Spleen (tissue), 7 donors: ENCODE results near the gene MYO10.
A peak's percentile ranks its signal among the peaks of the same experiment; 100 is the strongest.

Experiments
- POLR2A ChIP-seq, 3 donors: fragments of 450-650 bp; IDR thresholded peaks; one replicate each; pipeline ENCODE4 v1.5.1; 2017; ENCODE audit warnings: antibody characterized with exemption in 3 of 3, mild to moderate bottlenecking in 1 of 3
- POLR2AphosphoS5 ChIP-seq, 3 donors: sonication (generic); formaldehyde crosslinking; IDR thresholded peaks; one replicate each; pipeline ENCODE4 v1.5.1; 2017; ENCODE audit warnings: antibody characterized with exemption in 3 of 3
- TF ChIP-seq, protein P1 (sequence below), 11 experiments: fragments of 200-600 bp in 7 of 11; fragments of 450-650 bp in 4 of 11; sonication (generic) in 4 of 11; IDR thresholded peaks in 8 of 11; conservative IDR thresholded peaks in 3 of 11; 1 replicate in 7 of 11; 2 replicates in 4 of 11; pipeline versions ENCODE4 v1.4.0 to v1.8.0; 2016 to 2021; ENCODE audit warnings: antibody characterized with exemption in 11 of 11, inconsistent platforms in 4 of 11, mild to moderate bottlenecking in 1 of 11
- donor health status: DM: no; HTN: no; CAD: no; lungs with moderate emphysema.
- donor health status: DM: no; HTN: no; CAD: no.
- donor health status: DM: no; HTN: no; CAD: no.

DNA sequence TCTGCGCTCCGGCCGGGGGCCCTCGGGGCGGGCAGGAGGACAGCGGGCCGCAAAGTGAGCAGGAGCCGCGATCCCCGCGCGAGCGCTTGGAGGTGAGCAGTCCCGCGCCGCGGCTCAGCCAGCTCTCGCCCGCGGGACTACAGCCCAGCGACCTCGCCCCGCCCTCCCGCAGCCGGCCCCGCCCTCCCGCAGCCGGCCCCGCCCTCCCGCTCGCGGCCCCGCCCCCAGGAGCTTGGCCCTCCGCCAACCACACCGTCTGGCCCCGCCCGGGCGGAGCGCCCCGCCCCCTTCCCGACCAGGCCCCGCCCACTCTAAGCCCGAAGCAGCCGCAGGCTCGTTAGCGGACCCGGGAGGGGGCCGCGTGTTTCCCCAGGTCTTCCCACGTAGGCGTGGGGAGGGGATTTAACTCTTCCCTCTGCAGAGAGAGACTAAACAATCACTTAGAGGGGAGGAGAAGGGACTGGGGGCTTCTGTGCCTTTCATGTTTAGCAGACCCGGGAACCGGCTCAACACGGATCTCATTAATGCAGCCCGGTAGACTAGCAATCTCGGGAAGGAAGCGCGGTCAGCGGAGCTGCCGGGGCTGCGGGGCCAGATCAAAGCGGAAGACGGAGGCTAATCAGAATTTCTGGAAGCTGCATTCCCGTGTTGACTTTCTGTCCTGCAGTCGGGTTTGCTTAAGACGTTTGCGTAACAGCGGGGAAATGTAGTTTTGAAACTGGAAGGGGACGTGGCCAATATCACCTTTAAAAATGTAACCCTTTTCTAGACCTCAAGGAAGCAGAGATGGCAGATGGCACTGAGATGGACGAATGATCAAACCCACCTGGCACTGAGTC lies at the start of gene MYO10:
- TF ChIP-seq, protein P1, sequence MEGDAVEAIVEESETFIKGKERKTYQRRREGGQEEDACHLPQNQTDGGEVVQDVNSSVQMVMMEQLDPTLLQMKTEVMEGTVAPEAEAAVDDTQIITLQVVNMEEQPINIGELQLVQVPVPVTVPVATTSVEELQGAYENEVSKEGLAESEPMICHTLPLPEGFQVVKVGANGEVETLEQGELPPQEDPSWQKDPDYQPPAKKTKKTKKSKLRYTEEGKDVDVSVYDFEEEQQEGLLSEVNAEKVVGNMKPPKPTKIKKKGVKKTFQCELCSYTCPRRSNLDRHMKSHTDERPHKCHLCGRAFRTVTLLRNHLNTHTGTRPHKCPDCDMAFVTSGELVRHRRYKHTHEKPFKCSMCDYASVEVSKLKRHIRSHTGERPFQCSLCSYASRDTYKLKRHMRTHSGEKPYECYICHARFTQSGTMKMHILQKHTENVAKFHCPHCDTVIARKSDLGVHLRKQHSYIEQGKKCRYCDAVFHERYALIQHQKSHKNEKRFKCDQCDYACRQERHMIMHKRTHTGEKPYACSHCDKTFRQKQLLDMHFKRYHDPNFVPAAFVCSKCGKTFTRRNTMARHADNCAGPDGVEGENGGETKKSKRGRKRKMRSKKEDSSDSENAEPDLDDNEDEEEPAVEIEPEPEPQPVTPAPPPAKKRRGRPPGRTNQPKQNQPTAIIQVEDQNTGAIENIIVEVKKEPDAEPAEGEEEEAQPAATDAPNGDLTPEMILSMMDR (IDR thresholded peaks at IDR 0.05 in 8 of 11, conservative IDR thresholded peaks at IDR 0.05 in 3 of 11): peak in 2 of 11 experiments; percentile 9 to 17
- TF ChIP-seq POLR2AphosphoS5 (IDR thresholded peaks at IDR 0.05) (peak; percentile 48 to 84 (median 81)), POLR2A (IDR thresholded peaks at IDR 0.05) (no peak)
